GM21723 (cell line): ENCODE results near the gene SFSWAP.
"Not testable (repeated sequence)": the region's sequence is repeated elsewhere in the genome, so short reads cannot be mapped to it uniquely, and the experiment has no call there.

ENCODE experiments used
- ATAC-seq: cut with Tn5 transposase; IDR thresholded peaks from one replicate; pipeline ENCODE4 v1.9.1; 2021; ENCODE audit warnings: mild to moderate bottlenecking, moderate library complexity; ENCODE audit not compliant: unreplicated experiment

The SFSWAP gene

GRCh38 chr12:131735153-131735456 lies 24.2 kb downstream of the SFSWAP start:
- no peak for ATAC-seq

DNA sequence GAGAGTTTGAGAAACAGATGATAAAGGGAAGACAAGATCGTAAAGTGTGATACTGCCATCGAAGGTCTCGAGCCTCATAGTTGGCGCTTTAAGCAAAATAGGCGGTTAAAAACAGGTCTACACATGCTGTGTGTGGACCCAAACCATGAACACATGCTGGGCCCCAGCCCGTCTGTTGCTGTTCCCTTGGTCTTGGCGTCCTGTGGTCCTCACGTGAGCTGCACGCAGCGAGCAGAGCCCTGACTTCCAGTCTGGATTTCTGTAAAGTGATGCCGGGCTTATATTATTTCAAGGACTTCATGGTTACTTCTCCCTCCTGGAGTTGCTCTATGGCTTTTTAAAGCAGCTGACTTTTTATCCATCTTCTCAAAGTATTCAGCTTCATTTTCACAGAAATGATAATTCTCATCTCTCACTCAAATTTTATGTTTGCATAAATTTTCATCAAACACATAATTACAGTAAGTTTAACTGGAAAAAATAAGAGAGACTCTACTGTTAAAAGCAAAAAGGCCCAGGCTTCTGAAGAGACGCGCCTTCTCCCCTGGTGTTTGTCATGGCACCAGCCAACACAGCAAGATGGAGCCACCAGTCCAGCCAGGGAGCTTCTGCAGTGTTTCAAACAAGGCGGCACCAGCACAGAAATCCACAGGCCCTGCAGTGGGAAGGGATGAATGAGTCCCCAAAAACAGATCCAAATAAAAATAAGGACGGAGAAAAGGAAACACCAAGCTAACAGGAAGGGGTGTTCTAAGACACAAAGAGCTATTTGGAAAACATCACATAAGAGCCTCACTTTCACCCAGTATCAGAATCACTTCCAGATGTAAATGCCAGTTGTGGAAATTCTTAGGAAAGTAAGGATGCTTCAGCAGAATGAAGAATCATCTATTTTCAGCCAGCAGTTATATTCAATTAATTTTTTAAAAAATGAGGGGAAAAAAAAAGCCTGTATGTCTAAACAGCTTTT lies 24.9 kb downstream of the SFSWAP start:
- ATAC-seq: no peak

GRCh38 chr12:131736446-131737149 lies 25.7 kb downstream of the SFSWAP start:
- no peak for ATAC-seq

DNA sequence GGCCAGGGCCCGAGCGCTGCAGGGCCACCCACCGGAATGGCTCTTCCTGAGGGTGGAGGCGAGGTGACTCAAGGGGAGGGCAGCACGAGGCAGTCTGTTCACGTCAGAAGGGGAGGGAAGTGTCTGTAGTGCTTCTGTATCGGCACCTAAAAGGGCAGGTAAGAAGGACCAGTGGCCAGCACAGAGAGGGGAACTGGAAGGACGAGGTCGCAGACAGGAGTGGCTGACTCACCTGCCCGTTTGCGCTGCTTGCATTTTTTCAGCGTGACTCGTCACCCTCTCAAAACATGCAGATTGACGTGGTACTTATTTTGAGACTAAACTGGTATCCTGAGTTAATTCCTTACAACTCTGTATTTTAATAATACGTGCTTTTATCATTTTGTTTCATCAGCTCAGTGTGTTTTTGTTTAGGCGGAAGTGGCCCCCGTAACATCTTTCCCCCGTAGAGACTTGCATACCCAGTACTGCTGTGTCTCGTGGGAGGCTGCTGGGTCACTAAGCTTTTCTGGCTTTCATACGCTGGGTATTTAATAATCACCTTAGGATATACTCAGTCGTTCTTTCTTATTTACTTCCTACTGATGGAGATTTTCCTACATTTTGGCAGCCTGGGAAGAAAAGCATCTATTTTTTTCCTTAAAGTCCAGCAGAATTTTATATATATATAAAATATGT lies 26.4 kb downstream of the SFSWAP start:
- ATAC-seq: no peak

DNA sequence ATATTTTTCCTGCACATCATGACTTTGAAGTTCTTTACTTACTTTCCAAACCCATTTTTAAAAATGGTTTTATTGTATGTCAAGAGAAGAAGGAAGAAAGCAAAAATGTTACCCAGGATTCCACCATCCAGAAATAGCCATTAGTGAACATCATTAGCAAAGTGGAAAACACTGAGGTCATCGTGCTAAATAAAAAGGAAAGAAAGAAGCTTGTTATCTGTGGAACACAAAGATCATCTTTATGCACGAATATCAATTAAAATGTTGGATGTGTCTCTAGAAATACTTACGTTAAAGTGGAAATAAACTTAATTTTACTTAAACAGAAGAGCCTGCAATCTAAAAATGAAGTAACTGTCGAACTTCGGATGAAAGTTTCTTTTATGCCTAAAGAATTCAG lies 27.3 kb downstream of the SFSWAP start:
- no peak for ATAC-seq

GRCh38 chr12:131740626-131741025 lies 29.7 kb downstream of the SFSWAP start:
- no peak for ATAC-seq

GRCh38 chr12:131742761-131743160 lies 31.9 kb downstream of the SFSWAP start:
- ATAC-seq: not testable (repeated sequence)

DNA sequence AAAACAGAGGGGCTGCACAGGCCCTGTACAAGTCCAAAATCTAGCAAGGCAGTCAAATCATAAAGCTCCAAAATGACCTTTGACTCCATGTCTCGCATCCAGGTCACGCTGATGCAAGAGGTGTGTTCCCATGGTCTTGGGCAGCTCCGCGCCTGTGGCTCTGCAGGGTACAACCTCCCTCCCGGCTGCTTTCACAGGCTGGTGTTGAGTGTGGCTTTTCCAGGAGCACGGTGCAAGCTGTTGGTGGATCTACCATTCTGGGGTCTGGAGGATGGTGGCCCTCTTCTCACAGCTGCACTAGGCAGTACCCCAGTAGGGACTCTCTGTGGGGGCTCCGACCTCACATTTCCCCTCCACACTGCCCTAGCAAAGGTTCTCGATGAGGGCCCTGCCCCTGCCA lies 32.5 kb downstream of the SFSWAP start:
- not testable (repeated sequence) for ATAC-seq

GRCh38 chr12:131743880-131744279 lies 33.0 kb downstream of the SFSWAP start:
- ATAC-seq: not testable (repeated sequence)

GRCh38 chr12:131744675-131745074 lies 33.8 kb downstream of the SFSWAP start:
- not testable (repeated sequence) for ATAC-seq

DNA sequence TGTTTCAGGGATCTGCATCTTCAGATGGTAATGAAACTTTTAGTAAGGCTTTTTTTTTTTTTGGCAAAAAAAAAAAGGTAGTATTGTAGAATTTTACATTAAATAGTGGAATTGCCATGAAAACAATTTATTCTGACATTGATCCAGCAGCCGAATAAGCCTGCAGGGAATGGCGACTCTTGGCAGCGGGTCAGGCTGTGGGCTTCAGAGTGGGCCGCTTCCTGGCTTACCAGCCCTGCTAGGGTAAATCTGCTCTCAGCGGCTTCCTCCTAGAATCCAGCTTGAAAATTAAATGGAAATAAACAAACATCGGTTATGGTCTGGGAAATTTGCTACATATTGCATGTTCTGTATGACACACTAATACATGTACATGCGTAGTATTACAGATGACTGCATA lies 34.8 kb downstream of the SFSWAP start:
- no peak for ATAC-seq

DNA sequence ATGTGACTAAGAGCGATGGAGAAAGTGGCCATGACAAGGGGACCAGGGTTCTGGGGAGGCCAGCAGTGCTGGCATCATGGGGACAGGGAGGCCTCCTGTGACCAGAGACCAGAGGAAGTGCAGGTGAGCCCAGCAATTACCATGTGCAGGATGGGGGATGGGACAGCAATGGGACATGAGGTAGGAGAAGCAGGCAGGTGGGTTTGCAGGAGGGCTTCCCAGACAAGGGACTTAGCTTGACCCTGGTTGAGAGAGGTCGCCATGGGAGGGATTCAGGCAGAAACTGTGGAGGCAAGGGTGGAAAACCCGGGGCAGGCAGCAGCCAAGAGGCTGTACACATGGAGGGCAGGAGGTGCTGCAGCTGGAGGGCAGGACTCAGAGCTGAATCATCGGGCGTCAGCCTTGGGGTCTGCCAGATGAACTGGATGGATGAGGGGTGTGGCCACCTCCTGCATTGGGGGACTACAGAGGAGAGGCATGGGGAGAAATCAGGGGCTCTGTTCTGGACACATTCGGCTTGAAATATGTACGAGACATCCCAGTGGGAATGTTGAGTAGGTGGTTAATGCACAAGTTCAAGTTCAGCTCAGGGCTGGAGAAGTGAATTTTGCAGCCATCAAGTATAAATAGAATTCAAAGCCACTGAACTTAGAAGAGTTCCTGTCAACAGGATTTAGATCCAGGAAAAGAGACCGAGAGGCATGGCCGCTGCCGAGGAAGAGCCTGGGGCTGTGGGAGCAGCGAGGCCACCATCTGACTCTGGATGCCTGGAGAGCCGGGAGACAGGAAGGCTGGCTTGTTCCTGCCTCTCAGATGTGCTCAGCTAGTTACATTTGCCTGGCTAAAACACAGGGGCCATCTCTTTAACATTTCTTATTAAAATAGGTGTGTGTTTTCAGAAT lies 36.6 kb downstream of the SFSWAP start:
- no peak for ATAC-seq

- ATAC-seq: no peak
Observed at GRCh38 chr12:131749618-131750315, 38.9 kb downstream of the SFSWAP start.

GRCh38 chr12:131751335-131751734 lies 40.4 kb downstream of the SFSWAP start:
- no peak for ATAC-seq

- no peak for ATAC-seq
Observed at GRCh38 chr12:131752451-131752850, 41.6 kb downstream of the SFSWAP start.

GRCh38 chr12:131753005-131753404 lies 42.1 kb downstream of the SFSWAP start:
- ATAC-seq: no peak

DNA sequence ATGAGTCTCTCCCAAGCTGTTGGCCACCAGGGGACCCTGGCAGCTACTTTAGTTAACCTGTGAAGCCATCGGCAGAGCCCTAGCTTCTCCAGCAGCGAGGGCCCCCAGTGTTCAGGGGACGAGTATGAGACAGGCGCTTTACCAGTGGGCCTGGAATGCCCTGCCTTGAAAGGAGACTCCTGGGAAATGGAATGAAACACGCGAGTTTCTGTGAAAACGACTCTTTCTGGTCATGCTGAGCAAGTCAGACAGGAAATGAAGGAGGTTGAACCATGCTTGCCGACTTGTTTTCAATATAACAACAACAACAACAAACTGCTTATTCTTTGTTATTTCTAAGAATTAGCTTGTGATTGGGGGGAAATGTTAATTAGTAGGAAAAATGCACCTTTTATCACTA lies 42.9 kb downstream of the SFSWAP start:
- ATAC-seq: no peak

GRCh38 chr12:131754184-131754583 lies 43.3 kb downstream of the SFSWAP start:
- ATAC-seq: no peak

DNA sequence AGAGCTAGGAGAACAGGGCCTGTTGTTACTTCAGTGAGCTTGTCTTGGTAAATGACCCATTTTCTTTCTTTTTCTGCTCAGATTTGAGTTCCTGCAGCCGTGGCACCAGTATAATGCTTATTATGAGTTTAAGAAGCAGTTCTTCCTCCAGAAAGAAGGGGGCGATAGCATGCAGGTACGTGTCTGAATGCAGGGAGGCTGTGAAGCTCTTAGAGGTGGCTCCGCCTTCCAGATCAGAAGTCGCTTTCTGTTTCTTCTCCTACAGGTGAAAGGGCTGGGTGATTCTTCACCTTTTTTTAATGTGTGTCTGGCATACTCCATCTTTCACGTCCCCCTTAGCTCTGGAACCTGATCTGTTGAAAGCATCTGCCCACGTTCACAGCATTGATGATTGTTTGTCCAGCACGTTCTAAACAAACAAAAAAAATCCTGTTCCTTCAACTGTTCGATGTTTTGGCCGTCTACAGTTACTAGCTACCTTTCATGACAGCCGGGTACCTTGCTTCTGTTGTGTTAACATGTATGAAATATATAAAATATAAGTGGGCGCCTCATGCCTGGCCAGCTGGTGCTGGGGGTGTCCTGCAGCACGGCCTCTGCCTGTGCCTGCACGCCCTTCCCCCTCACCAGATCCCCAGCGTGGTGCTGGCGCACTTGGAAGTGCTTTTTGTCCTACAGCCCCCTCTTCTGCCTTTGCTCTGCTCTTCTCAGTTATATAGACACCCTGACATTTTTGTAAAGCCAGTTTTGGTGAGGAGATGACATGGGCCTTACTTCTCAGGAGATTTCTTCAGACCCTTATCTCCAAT lies 44.6 kb downstream of the SFSWAP start:
- no peak for ATAC-seq
